Uterus (tissue), 4 donors: ENCODE results near the gene GYPE. TPM values are rescaled to one million over a fixed set of nuclear protein-coding genes. Genes with fewer than 3 reads are reported as not detected.
"Not testable (repeated sequence)": the region's sequence is repeated elsewhere in the genome, so short reads cannot be mapped to it uniquely, and the experiment has no call there.

Experiments
- DNase-seq, 2 donors: peaks; one replicate each; pipeline ENCODE4 v3.0.0-alpha.2; 2019 to 2020
- H3K27ac ChIP-seq, 2 donors: fragments of 200-600 bp; sonication (generic); 1 replicate in 1 of 2; 2 replicates in 1 of 2; pipeline ENCODE4 v1.5.1; 2016 to 2018
- H3K27me3 ChIP-seq, 2 donors: fragments of 200-600 bp; sonication (generic); one replicate each; pipeline ENCODE4 v1.5.1; 2018 to 2019; ENCODE audit warnings: control low read depth in 1 of 2
- H3K36me3 ChIP-seq, 2 donors: fragments of 200-600 bp; sonication (generic); one replicate each; pipeline ENCODE4 v1.5.1; 2019; ENCODE audit warnings: control low read depth in 1 of 2
- H3K4me1 ChIP-seq, 2 donors: fragments of 200-600 bp; sonication (generic); one replicate each; pipeline ENCODE4 v1.5.1; 2018 to 2019; ENCODE audit warnings: control low read depth in 1 of 2
- H3K4me3 ChIP-seq, 2 donors: fragments of 200-600 bp; sonication (generic); 1 replicate in 1 of 2; 2 replicates in 1 of 2; pipeline ENCODE4 v1.5.1; 2018 to 2019; ENCODE audit warnings: mild to moderate bottlenecking in 1 of 2
- H3K9me3 ChIP-seq, 2 donors: fragments of 200-600 bp; sonication (generic); one replicate each; pipeline ENCODE4 v1.5.1; 2019; ENCODE audit warnings: control low read depth in 1 of 2
- CTCF ChIP-seq, 4 experiments: fragments of 200-600 bp in 2 of 4; fragments of 450-650 bp in 2 of 4; sonication (generic) in 2 of 4; IDR thresholded peaks; one replicate each; pipeline ENCODE4 v1.5.1; 2016 to 2019; ENCODE audit warnings: antibody characterized with exemption in 4 of 4, mild to moderate bottlenecking in 2 of 4, moderate library complexity in 1 of 4
- POLR2A ChIP-seq, 2 donors: fragments of 450-650 bp; IDR thresholded peaks; one replicate each; pipeline ENCODE4 v1.6.1; 2016; ENCODE audit warnings: antibody characterized with exemption in 2 of 2, mild to moderate bottlenecking in 1 of 2, moderate library complexity in 1 of 2
- intact Hi-C: fragments of 100-400 bp; cut with DNase I; formaldehyde crosslinking; loops from one replicate; pipeline ENCODE4 v1.15.1; 2023; ENCODE audit warnings: low total_unique reads
- total RNA-seq, 4 donors: library from RNA; depleted of rRNA in 3 of 4; stranded (reverse); fragments of >200 nt in 3 of 4; gene quantifications; one replicate each; pipeline versions ENCODE4 v1.1.0 to v1.2.4, GENCODE V29; 2014 to 2023
- donor health status: DM: yes; HTN: yes; CAD: no.

Gene GYPE
- total RNA-seq, 4 donors from 2014 or later: 0.46 to 0.97 TPM; not detected in 2

DNA sequence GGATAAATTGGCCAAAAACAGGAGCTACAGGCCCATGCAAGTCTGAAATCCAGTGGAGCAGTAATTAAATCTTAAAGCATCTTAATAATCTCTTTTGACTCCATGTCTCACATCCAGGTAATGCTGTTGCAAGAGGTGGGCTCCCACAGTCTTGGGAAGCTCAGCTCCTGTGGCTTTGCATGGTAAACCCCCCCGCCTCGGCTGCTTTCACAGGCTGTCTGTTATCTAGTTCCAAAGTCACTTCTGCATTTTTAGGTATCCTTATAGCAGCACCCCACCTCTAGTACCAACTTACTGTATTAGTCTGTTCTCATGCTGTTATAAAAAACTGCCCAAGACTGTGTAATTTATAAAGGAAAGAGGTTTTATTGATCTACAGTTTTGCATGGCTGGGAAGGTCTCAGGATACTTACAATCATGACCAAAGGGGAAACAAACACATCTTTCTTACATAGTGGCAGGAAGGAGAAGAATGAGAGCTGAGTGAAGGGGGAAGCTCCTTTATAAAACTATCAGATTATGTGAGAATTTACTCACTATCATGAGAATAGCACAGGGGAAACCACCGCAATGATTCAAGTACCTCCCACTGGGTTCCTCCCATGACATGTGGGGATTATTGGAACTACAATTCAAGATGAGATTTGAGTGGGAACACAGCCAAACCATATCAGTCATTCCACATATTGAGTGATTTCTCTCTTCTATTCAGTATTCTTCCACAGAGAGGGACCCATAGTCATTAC is 34.7 kb downstream of the GYPE start:
- DNase-seq, H3K4me1 ChIP-seq, H3K36me3 ChIP-seq, H3K4me3 ChIP-seq, H3K27me3 ChIP-seq, intact Hi-C loops, H3K9me3 ChIP-seq, H3K27ac ChIP-seq: not testable (repeated sequence)

DNA sequence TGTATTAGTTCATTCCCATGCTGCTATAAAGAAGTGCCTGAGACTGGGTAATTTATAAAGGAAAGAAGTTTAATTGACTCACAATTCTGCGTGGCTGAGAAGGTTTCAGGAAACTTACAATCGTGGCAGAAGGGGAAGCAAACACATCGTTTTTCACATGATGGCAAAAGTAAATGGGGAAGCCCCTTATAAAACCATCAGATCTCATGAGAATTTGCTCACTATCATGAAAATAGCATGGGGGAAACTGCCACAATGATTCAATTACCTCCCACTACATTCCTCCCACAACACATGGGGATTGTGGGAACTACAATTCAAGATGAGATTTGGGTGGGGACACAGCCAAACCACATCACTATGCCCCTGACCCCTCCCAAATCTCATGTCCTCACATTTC is 35.4 kb downstream of the GYPE start:
- H3K27ac ChIP-seq, DNase-seq, H3K36me3 ChIP-seq, H3K9me3 ChIP-seq, intact Hi-C loops, H3K4me1 ChIP-seq, H3K4me3 ChIP-seq, H3K27me3 ChIP-seq: not testable (repeated sequence)

- H3K9me3 ChIP-seq, H3K4me1 ChIP-seq, DNase-seq, H3K27me3 ChIP-seq, H3K27ac ChIP-seq, H3K36me3 ChIP-seq, H3K4me3 ChIP-seq, intact Hi-C loops: not testable (repeated sequence)
Observed at GRCh38 chr4:143862716-143863115, 42.6 kb downstream of the GYPE start.

DNA sequence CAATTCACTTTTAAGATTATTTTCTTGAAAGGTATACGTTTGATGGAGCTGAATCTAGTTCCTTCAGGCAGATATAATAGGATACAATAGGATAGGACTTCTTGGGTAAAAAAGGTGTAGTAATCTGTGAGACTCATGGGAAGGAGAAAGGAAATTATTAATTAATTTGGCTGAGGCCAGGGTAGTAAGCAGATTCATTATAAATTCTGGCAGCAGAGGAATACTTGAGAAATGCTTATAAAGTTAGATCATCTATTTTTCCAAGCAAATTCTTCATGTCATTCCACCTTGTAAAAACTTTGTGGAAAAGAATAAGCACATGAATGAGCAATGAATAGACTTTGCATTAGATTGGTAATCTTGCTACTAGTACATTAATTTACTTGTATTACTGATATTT is 46.9 kb downstream of the GYPE start:
- Histone ChIP-seq H3K27me3 (no peaks in the 10 kb centered on the region), H3K4me1 (no peaks in the 10 kb centered on the region), H3K36me3 (no peaks in the 10 kb centered on the region), H3K4me3 (no peak overlapping the region), H3K9me3 (no peaks in the 10 kb centered on the region), H3K27ac (no peak overlapping the region)
- TF ChIP-seq CTCF (IDR thresholded peaks at IDR 0.05) (no peak), POLR2A (IDR thresholded peaks at IDR 0.05) (no peak)
- no peak for DNase-seq
- intact Hi-C loops: no loop called here

- H3K4me1 ChIP-seq, intact Hi-C loops, H3K36me3 ChIP-seq: not testable (repeated sequence)
Observed at GRCh38 chr4:143857391-143858336, 47.7 kb downstream of the GYPE start.

GRCh38 chr4:143856017-143856557 is 49.3 kb downstream of the GYPE start:
- H3K36me3 ChIP-seq, H3K27me3 ChIP-seq, DNase-seq, intact Hi-C loops, H3K4me3 ChIP-seq, H3K4me1 ChIP-seq, H3K9me3 ChIP-seq, H3K27ac ChIP-seq: not testable (repeated sequence)

More at GRCh38 chr4:143857391-143858336, 47.7 kb downstream of the GYPE start:
- not testable (repeated sequence) for H3K9me3 ChIP-seq, H3K4me3 ChIP-seq, H3K27ac ChIP-seq, H3K27me3 ChIP-seq, DNase-seq

DNA sequence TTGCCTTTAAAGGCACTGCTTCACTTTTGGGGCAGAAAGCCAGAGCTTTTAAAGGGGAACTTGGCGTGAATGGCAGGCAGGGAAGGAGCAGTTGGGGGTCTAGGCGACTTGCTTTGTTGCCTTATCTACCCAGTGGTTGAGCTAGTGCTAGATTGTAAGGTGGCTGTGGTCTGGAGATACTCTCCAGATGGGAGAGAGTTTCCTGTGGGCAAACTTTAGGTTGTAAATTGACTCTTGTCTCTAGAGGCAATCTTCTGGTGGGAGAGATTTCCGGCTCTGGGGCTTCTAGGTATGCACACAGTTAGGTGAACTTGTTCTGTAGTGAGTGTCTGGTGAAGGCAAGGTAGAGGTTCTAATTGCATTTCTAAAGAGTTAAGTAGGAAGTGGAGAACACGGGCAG is 50.7 kb downstream of the GYPE start:
- H3K27me3 ChIP-seq, H3K4me3 ChIP-seq, H3K4me1 ChIP-seq, DNase-seq, H3K36me3 ChIP-seq, H3K9me3 ChIP-seq, intact Hi-C loops, H3K27ac ChIP-seq: not testable (repeated sequence)

DNA sequence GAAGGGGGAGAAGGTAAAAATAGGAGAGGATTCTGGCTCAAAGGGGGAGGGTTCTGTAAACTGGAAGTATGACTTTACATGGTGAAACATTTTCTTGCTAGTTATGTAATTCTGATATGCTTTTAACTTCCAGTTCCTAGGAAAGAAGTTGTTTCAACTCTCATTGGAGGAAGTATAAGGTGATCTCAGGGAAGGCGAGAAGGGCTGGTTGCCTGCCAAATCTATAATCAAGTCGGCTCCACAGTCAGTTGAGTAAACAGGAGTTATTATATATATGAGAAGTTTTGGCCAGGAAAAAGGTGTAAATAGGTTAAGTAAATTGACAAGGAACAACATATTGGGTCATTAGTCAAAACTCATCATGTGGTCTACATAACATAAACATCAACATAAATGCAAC is 56.1 kb downstream of the GYPE start:
- H3K9me3 ChIP-seq, H3K27ac ChIP-seq, H3K4me3 ChIP-seq, DNase-seq, intact Hi-C loops, H3K4me1 ChIP-seq, H3K27me3 ChIP-seq, H3K36me3 ChIP-seq: not testable (repeated sequence)

GRCh38 chr4:143843506-143843832 is 61.9 kb downstream of the GYPE start:
- H3K36me3 ChIP-seq, H3K9me3 ChIP-seq, DNase-seq, intact Hi-C loops, H3K4me3 ChIP-seq, H3K4me1 ChIP-seq, H3K27ac ChIP-seq, H3K27me3 ChIP-seq: not testable (repeated sequence)

DNA sequence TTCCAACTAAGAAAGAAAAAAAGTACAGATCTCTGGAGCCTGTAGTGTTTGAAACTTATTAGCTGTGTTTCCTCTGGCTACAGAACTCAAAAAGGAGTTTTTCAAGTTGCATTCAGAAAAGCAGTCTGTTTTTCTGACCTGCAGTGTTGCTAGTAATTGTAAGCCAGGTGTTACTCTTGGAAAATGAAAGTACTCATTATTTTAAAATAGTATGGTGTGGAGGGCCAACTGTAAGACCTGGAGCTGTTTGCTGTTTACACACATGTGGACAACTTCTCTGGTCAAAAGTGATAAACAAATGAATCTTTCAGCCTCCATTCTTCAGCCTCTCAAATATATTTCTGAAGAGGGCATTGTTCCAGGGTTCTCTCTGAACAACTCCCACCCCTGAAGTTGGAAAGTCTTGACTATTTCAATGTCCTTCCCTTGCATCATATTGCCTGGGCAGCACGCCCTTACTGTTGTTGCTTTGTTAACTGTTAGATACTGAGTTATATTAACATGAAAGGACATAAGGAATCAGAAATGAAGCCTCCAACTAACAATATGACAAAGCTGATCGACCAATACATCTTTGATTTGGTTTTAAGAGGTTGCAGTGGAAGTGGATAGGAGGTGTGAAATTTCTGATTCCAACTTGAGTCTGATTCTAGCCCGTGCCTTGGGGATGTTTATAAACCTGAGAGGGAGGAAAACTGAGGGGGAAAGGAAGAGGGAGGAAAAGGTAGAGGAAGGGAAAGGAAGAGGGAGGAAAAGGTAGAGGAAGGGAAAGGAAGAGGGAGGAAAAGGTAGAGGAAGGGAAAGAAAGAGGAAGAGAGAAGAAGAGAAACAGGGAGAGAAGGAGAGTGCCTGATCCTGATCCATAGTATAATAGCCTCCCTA is 62.5 kb downstream of the GYPE start:
- H3K4me3 ChIP-seq, H3K27me3 ChIP-seq, DNase-seq, H3K4me1 ChIP-seq, H3K9me3 ChIP-seq, H3K36me3 ChIP-seq, intact Hi-C loops, H3K27ac ChIP-seq: not testable (repeated sequence)

DNA sequence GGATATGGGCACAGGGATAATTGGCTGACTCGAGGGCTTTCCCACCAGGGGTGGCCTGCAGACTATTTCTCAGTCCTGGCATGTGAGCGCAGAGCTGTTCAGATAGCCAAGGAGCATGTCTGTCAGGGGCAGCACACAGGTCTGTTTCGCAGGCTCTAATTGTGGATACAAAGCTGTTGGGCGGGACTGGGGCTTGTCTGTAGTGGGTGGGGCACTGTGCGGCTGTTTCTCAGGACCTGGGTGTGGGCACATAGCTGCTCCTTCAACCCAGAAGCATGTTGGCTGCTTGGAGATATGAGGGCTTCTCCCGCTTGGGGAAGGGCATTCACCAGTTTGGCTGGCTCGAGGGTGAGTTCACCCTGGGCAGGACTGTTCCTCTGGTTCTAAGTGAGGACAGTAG is 65.9 kb downstream of the GYPE start:
- H3K9me3 ChIP-seq, H3K27ac ChIP-seq, DNase-seq, H3K36me3 ChIP-seq, intact Hi-C loops, H3K27me3 ChIP-seq, H3K4me1 ChIP-seq, H3K4me3 ChIP-seq: not testable (repeated sequence)
